GM19395 (cell line): ENCODE data around the gene ZFPL1.
A peak's percentile ranks its signal among the peaks of the same experiment; 100 is the strongest.

Experiments used
- ATAC-seq: cut with Tn5 transposase; IDR thresholded peaks from one replicate; pipeline ENCODE4 v1.9.1; 2021; ENCODE audit warnings: mild to moderate bottlenecking, moderate library complexity; ENCODE audit not compliant: unreplicated experiment

The ZFPL1 gene

GRCh38 chr11:65059959-65060824 is 23.8 kb upstream of the ZFPL1 start:
- ATAC-seq, result no peak

- ATAC-seq, result no peak
Measured at GRCh38 chr11:65060913-65061408, 23.1 kb upstream of the ZFPL1 start.

GRCh38 chr11:65063532-65063931 is 20.5 kb upstream of the ZFPL1 start:
- ATAC-seq, result no peak

GRCh38 chr11:65064847-65065240 is 19.2 kb upstream of the ZFPL1 start:
- ATAC-seq, result no peak

GRCh38 chr11:65065851-65066250 is 18.2 kb upstream of the ZFPL1 start:
- ATAC-seq, result no peak

GRCh38 chr11:65066315-65066714 is 17.7 kb upstream of the ZFPL1 start:
- no peak for ATAC-seq

GRCh38 chr11:65066805-65067291 is 17.2 kb upstream of the ZFPL1 start:
- ATAC-seq, result no peak

- no peak for ATAC-seq
Measured at GRCh38 chr11:65067446-65067845, 16.6 kb upstream of the ZFPL1 start.

- ATAC-seq, result no peak
Measured at GRCh38 chr11:65069217-65069616, 14.8 kb upstream of the ZFPL1 start.

- ATAC-seq, result no peak
Measured at GRCh38 chr11:65071907-65072630, 12.0 kb upstream of the ZFPL1 start.

- no peak for ATAC-seq
Measured at GRCh38 chr11:65072631-65072966, 11.4 kb upstream of the ZFPL1 start.

GRCh38 chr11:65077451-65077850 is 6.6 kb upstream of the ZFPL1 start:
- ATAC-seq, result no peak

GRCh38 chr11:65078151-65078550 is 5.9 kb upstream of the ZFPL1 start:
- no peak for ATAC-seq

GRCh38 chr11:65078786-65079342 is 5.2 kb upstream of the ZFPL1 start:
- no peak for ATAC-seq

- peak; percentile 27 for ATAC-seq
Measured at GRCh38 chr11:65083134-65083833, 738 bp upstream of the ZFPL1 start.

GRCh38 chr11:65084598-65085375 is 765 bp downstream of the ZFPL1 start:
- ATAC-seq, result peak; percentile 9

- ATAC-seq, result no peak
Measured at GRCh38 chr11:65085446-65085845, 1.4 kb downstream of the ZFPL1 start.

- ATAC-seq, result no peak
Measured at GRCh38 chr11:65086809-65087208, 2.8 kb downstream of the ZFPL1 start.

- ATAC-seq, result no peak
Measured at GRCh38 chr11:65087216-65087615, 3.2 kb downstream of the ZFPL1 start.

GRCh38 chr11:65087827-65088226 is 3.8 kb downstream of the ZFPL1 start:
- no peak for ATAC-seq
